ENCODE results near the gene NRDC.

The NRDC gene, protein sequence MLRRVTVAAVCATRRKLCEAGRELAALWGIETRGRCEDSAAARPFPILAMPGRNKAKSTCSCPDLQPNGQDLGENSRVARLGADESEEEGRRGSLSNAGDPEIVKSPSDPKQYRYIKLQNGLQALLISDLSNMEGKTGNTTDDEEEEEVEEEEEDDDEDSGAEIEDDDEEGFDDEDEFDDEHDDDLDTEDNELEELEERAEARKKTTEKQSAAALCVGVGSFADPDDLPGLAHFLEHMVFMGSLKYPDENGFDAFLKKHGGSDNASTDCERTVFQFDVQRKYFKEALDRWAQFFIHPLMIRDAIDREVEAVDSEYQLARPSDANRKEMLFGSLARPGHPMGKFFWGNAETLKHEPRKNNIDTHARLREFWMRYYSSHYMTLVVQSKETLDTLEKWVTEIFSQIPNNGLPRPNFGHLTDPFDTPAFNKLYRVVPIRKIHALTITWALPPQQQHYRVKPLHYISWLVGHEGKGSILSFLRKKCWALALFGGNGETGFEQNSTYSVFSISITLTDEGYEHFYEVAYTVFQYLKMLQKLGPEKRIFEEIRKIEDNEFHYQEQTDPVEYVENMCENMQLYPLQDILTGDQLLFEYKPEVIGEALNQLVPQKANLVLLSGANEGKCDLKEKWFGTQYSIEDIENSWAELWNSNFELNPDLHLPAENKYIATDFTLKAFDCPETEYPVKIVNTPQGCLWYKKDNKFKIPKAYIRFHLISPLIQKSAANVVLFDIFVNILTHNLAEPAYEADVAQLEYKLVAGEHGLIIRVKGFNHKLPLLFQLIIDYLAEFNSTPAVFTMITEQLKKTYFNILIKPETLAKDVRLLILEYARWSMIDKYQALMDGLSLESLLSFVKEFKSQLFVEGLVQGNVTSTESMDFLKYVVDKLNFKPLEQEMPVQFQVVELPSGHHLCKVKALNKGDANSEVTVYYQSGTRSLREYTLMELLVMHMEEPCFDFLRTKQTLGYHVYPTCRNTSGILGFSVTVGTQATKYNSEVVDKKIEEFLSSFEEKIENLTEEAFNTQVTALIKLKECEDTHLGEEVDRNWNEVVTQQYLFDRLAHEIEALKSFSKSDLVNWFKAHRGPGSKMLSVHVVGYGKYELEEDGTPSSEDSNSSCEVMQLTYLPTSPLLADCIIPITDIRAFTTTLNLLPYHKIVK
- 162 to 194 reads per million in 2 experiments for total RNA-seq

DNA sequence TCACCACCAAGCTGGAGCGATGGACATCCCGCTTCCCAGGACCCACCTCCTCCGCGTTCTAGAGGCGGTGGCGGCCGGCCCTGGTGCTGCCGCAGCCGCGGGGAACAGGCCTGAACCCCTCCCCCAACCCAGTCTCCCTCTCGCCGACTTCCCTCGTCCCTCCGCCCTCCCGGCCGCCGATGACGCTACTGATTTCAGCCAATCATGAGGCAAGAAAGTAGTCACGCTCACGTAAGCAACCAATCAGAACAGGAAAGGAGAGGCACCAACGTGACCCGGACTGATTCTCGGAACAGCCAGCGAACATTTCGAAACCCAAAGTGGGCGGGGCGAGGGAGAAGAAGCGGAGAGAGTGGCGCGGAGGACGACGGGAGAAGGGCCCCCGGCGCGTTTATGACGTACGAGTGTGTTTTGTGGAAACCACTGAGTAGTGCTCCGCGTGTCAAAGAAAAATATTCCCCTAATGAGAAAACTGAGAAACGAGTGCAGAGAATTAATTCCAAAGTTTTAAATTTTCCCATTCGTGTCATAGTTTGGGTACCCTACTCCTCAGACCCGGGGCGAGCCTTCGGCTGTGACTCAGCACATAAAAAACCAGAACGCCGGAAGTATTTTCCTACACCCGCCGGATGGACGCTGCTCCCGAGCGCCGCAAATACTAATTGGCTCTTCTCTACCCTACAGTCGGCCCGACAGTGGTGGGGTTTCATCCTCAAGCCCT is at the start of gene NRDC:
Gene NRDC, minus strand, starts transcription at position 112 of the 721 bp plus-strand sequence. CDS start 112 bp downstream, outside the sequence.
- DNase-seq (ENCODE audit: low read depth): peak; percentile 100

DNA sequence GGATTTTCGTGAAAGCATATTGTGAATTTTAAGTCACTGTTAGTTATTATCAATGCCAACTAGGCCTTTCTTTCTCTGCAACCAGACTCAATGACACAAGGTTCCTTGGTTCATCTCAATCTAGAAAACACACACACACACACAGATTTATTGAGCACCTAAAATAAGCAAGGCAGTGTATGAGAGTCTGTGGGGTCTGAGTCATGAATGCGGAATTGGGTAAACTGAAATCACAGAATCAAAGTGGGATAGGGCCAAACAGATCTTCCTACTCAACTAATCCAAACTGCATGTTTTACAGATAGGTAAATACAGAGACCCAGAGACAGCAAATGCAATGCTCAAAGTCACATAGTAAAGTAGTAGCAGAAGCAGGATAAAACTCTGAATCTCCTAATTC is 48.5 kb upstream of the NRDC start:
- no peak for DNase-seq (ENCODE audit: low read depth)

DNA sequence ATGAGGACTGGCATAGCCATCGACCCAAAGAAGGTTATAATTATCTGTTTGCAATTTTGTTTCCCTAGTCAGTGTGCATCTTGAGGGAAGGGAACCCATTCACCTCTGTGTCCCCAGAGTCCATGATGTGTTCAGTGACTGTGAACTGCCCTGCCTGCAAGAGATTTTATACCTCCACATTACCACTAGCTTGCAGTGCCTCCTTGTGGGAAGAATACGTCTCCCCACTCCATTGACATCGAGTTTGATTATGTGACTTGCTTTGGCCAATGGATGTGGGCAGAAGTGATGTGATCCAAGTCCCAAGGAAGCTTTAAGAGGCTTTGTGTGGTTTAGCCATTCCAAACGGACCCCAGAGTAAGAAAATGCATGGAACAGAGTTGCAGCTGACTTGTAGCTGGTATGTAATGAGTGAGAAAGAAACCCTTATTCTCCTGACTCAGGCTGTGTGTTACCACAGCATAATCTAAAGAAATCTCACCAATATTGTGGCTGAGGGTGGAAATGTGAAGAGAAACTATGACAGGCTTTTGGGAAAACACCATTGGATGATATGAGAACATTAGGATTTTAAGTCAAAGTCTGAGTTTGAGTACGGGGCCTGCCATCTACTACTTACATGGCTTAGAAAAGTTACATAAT is 47.8 kb upstream of the NRDC start:
- no peak for DNase-seq (ENCODE audit: low read depth)

DNA sequence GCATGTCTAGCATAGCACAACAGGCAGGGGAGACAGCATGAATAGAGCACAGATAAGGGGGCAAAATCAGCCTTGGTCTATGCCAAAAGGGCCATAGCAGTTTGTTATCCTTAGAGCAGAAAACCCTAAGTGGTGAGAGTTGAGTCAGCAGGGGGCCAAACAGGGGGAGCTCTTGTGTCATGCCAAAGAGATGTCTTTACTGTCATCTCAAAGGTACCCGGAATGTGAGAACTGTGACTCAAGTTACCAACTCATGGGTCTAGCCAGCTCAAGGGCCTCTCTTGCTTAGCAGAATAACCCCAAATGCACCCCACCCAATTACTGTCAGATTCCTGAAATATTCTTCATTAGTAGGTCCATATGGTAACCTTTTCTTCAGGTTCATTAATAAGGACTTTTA is 45.9 kb upstream of the NRDC start:
- DNase-seq (ENCODE audit: low read depth): no peak

DNA sequence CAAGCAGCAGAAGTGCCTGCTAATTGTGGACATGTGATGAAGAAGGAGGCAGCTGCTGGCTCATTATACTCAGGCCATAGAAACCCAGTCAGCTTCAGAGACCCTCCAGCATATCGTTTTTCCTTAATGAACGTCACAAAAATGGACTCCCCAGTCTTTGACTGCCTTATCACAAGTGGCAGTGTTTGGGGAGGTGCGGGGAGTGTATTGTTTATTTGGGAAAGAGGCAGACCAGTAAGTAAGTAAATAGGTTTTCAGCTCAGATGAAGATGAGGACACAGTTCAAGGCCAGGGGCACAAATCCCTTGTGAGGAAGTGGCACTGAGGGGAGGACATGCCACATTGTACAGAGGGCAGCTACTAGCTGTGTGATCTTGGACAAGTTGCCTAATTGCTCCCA is 43.5 kb upstream of the NRDC start:
- no peak for DNase-seq (ENCODE audit: low read depth)

DNA sequence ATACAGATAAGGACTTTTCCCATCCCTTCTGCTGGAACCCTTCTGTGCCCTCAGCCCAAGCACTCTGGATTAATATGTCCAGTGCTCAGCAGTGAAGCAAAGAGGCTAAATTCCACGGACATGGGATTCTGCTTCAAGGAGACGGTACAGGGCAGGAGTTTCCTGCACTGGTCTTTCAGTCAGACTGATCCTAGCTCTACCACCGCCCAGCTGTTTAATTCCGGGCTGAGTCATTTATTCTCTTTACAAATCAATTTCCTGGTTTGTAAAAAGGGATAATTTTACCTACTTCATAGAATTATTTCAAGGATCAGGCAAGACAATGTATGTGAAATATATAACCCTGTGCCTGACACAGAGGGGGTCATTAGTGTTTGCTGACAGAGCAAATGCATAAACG is 41.6 kb upstream of the NRDC start:
- DNase-seq (ENCODE audit: low read depth): no peak

DNA sequence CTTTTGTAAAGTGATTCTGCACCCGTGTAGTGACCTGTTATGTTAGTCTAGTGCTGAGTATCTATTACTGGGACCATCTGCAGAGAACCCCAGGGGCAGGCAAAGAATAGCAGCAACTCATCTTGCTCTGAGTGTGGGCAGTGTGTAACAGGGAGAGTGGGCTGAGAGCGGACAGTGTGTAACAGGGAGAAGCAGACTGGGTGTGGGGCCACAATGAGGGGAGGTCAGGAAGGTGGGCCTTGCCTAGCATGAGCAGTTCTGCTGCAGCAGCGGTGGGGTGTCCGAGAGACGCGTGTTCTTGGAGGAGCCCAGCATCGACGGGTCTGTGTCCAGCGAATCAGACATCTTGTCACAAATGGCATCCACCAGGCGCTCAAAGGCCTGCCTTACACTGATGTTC is 41.2 kb upstream of the NRDC start:
- DNase-seq (ENCODE audit: low read depth): no peak

DNA sequence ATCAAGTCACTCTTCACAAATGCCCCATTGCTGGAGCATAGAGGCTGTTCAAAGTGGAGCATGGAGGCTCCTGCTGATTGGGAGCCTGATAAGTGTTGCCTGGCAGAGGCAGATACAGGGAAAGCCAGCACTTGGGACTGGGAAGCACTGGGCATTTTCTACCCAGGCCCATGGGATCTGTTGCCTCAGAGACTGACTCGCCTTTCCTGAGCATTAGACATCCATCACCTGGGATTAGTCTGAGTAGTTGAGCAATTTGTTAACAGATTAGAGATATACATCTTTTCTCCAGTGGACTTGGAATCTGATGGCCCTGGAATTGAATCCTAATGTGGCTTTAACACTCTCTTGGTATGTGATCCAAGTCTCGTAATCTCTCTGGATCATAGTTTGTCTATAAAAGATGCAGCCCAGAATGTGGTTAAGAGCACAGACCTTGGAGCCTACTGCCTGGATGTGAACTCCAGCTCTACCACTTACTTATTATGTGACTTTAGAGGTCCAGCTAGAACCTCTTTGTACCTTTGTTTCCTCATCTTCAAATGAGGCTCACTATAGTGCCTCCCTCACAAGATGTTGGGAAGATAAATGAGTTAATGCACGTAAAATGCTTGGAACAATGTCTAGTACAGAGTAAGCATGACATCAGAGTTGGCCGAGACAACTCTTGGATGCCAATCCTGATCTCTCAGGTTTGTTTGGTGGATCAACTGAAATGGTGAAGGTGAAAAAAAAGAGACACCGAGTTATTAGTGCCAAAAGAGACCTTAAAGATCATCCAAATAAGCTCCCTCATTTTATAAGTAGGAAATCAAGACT is 38.3 kb upstream of the NRDC start:
- no peak for DNase-seq (ENCODE audit: low read depth)

DNA sequence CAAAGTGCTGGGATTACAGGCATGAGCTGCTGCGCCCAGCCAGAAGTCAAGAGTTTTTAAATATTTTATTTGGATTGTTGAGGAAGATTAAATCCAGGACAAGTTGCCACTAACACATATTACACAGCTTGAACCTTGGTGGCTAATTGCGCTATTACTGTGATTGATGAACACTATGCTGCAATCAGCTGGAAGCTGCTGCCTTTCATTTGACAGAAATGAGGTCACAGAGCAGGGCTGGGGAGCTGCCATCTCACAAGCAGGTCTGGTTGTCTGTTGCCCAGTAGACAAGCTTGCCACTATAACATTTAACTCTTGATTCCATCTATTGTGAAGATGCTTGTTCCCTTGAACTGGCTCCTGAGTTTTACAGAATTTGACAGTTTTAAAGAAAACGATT is 37.4 kb upstream of the NRDC start:
- DNase-seq (ENCODE audit: low read depth): no peak

DNA sequence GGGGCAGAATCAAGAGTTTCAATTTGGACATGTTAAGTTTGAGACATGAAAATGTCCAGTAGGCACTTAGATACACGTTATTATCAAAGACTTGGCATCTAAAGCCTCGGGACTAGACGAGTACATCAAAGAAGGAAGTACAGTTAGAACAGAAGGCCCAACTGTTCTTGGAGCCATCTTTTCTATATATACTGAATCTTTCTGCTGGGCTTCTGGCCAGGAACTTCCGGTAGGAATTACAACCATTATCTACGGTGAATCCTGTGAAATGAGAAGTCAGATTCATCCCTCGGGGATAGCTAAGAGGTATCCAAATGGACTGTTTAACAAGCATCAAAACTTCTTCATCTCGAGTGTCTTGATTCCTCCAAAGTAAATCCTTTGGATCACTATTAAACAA is 34.4 kb upstream of the NRDC start:
- no peak for DNase-seq (ENCODE audit: low read depth)

DNA sequence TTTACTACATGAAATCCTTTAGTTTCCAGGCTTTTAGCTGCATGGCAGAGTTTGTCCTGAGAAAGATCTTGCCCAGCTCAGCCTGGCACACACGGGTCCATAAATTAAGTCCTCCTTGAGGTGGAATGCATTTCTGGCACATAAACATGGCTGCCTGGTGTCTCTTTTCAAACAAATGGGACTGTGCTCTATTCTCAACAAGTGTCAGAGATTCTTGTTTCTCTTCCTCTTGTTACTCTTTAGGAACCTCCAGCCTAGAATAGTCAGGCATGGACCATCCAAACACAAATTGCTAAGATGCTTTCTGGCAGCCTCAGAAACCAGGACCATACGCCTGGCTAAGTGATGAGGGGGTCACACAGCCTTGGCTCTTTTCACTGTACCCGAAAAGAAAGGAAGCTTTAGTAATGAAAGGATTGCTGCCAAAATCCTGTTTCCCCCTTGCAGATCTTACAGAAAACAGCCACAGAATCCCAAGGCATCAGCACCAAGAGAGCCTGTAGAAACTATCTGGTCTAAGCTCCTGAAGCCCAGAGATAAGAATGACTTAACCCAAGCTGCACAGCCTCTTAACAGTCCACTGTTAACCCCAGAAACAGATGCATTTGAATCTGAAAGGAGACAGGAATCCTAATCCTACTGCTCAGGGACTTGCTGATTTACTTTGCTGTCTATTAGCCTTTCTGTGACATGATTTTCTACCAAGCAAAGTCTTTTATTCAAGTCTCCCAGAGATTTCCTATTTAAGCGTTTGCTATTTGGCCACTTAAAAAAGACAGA is 31.9 kb upstream of the NRDC start:
- no peak for DNase-seq (ENCODE audit: low read depth)

DNA sequence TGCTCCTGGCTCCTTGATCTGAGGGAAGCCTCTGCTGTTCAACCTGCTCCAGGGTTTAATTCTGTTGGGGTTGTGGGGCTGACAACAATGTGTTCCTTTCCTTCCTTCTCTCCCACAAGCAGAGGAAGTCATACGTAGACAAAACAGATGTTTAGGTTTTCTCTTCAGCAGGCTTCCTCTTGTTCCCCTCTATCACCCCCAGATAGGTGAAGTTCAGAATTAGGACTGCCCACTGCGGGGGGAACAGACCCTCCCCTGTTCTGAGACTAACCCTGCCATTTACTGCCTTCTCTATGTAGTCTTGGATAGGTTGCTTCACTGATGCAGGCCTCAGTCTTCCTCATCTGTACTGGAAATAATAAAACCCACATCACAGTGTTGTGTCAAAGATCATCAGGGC is 30.0 kb upstream of the NRDC start:
- no peak for DNase-seq (ENCODE audit: low read depth)

DNA sequence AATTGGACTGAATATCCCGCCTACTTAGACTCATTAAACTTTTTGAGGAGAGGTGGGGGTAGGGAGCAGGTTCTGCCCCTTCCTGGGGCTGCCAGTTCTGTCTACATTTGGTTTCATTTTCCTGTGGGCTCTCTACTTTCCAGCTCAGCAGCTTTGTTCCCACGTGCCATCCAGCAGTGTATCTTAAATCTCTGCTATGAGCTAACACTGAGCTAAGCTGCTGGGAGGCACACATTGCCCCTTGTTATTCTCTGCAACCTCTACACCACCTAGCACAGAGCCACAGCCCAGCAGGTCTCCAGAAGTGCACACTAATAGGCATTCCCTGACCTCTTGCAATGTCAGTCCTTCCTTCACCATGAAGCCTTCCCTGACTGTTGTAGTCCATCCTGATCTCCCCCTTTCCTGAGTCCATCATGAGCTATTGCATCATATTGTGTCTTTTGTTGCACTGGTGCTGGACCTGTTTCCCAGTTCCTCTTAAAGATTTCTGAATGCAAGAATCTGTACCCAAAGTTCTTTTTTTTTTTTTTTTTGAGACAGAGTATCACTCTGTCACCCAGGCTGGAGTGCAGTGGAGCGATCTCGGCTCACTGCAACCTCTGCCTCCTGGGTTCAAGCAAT is 28.7 kb upstream of the NRDC start:
- DNase-seq (ENCODE audit: low read depth): no peak

DNA sequence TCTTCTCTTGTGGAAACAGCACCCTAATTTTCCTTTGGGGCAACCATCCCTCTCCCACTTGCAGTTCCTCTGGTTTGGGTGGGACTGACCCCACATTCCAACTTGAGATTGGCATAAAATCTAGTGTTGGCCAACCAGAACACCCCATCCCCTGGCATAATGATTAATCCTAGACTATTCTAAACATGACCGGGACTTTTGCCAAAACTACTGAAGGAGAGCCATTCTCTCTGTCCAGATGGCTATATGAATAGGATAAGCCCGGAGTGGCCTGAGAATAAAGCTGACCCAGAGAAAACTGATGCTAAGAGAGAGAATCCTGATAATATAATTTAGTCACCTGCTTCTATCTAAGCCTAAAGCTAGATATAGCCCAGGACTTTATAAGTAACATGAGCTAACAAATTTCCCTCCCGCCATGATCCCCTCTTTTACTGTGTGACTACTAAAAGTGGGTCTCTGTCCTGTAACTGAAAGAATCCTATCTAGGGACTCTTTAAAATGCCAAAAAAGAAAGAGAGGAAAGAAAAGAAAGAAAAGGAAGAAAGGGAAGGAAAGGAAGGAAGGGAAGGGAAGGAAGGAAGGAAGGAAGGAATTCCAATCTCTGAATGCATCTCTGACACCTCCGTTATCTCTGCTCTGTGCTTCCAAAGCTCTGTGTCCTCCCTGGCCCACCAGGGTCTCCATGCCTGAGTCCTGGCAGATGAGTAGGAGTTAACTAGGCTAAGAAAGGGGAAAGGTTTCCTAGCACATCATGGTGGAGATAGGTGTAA is 28.0 kb upstream of the NRDC start:
- no peak for DNase-seq (ENCODE audit: low read depth)

DNA sequence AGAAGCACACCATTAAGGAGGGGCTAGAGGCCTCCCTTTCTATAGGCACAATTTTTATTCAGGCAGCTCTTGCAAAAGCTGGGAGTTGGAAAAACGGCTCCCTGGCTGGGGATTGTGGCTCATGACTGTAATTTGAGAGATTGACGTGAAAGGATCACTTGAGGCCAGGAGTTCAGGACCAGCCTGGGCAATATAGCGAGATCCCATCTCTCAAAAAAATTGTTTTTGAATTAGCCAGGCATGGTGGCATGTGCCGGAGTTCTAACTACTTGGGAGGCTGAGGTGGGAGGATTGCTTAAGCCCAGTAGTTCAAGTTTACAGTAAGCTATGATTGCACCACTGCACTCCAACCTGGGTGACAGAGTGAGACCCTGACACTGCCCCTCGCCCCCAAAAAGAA is 23.9 kb upstream of the NRDC start:
- no peak for DNase-seq (ENCODE audit: low read depth)

DNA sequence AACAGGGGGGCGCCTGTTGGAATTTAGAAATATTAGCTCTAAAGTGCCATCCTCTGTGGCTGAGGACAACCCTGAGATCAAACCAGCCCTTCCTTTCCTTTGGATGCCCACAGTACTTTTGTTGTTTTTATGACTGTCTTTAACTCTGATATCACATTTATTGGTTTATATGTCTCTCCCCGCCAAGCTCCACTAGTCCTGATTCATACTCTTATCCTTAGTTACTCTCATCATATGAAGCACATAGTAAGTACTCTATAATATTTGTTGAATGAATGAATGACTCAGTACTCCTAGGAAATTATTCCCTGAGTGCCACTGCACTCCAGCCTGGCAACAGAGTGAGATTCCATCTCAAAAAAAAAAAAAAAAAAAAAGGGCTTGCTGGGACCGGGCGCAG is 22.6 kb upstream of the NRDC start:
- no peak for DNase-seq (ENCODE audit: low read depth)

DNA sequence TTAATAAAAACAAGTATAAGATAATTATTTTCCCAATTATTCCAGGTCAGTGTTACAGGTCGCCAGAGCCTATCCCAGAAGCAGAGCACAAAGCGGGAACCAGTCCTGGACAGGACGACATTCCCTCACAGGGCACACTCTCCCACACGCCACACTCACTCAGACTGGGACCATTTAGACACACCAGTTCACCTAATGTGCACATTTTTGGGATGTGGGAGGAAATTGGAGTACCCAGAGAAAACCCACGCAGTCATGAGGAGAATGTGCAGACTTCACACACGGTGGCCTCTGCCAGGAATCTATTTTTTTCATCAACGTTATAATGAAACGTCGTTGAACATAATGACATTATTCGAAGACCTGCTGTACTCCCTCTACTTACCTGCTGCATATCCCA is 20.5 kb upstream of the NRDC start:
- no peak for DNase-seq (ENCODE audit: low read depth)

DNA sequence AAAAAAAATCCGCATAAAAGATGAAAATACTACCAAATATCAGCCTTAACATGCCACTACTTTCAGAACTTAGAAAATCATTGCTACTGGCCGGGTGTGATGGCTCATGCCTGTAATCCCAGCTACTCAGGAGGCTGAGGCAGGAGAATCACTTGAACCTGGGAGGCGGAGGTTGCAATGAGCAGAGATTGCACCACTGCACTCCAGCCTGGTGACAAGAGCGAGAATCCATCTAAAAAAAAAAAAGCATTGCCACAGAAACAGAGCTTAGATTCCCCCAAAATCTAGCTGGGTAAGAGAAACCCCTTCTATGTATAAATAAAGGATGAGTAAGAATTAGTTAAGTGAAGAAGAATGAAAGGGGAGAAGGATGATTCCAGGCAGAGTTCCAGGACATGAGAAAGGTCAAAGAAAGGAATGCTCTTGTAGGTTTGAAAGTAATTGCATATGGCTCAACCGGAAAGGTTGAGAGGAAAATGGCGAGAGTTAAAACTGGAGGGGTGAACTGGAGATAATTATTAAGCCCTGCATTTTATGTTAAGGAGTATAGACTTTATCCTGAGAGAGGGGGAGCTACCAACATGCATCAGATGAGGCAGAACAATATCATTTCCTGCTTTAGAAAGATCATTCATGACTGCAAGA is 19.7 kb upstream of the NRDC start:
- DNase-seq (ENCODE audit: low read depth): no peak
